HG02970 (cell line): ENCODE data around the gene ACAA1.
"Not testable (repeated sequence)": the region's sequence is repeated elsewhere in the genome, so short reads cannot be mapped to it uniquely, and the experiment has no call there.

ENCODE experiments used
- ATAC-seq: cut with Tn5 transposase; IDR thresholded peaks from one replicate; pipeline ENCODE4 v1.9.1; 2021; ENCODE audit warnings: mild to moderate bottlenecking, moderate library complexity, moderate number of reproducible peaks; ENCODE audit not compliant: unreplicated experiment, low FRiP score

Gene ACAA1

GRCh38 chr3:38136777-38137614 lies at the start of gene ACAA1:
ACAA1 (minus strand) TSS chr3:38137127; CDS start chr3:38137035, 92 bp downstream.
- peak; percentile 89 for ATAC-seq

GRCh38 chr3:38177181-38177580 lies 40.3 kb upstream of the ACAA1 start:
- ATAC-seq = no peak

GRCh38 chr3:38173834-38174418 lies 37.0 kb upstream of the ACAA1 start:
- no peak for ATAC-seq

GRCh38 chr3:38171622-38172021 lies 34.7 kb upstream of the ACAA1 start:
- ATAC-seq = no peak

GRCh38 chr3:38170722-38171121 lies 33.8 kb upstream of the ACAA1 start:
- ATAC-seq = no peak

- no peak for ATAC-seq
Observed at GRCh38 chr3:38169027-38169317, 32.0 kb upstream of the ACAA1 start.

GRCh38 chr3:38168151-38169026 lies 31.5 kb upstream of the ACAA1 start:
- ATAC-seq = no peak

- ATAC-seq = no peak
Observed at GRCh38 chr3:38167591-38167990, 30.7 kb upstream of the ACAA1 start.

- no peak for ATAC-seq
Observed at GRCh38 chr3:38165722-38166387, 28.9 kb upstream of the ACAA1 start.

- ATAC-seq = peak; percentile 94
Observed at GRCh38 chr3:38164952-38165721, 28.2 kb upstream of the ACAA1 start, which contains the start of gene OXSR1. OXSR1 (plus strand) TSS chr3:38165537; CDS start chr3:38165877, 340 bp downstream.

- ATAC-seq = no peak
Observed at GRCh38 chr3:38164643-38164951, 27.7 kb upstream of the ACAA1 start.

- no peak for ATAC-seq
Observed at GRCh38 chr3:38163841-38164642, 27.1 kb upstream of the ACAA1 start.

- ATAC-seq = no peak
Observed at GRCh38 chr3:38163117-38163840, 26.4 kb upstream of the ACAA1 start.

- ATAC-seq = not testable (repeated sequence)
Observed at GRCh38 chr3:38160704-38161103, 23.8 kb upstream of the ACAA1 start.

GRCh38 chr3:38158472-38158871 lies 21.5 kb upstream of the ACAA1 start:
- no peak for ATAC-seq

GRCh38 chr3:38157595-38157994 lies 20.7 kb upstream of the ACAA1 start:
- no peak for ATAC-seq

GRCh38 chr3:38157117-38157516 lies 20.2 kb upstream of the ACAA1 start:
- ATAC-seq = no peak

GRCh38 chr3:38155825-38156224 lies 18.9 kb upstream of the ACAA1 start:
- ATAC-seq = no peak
